Tracheal epithelial cell (primary cell): ENCODE results near the gene PRR12. TPM values are rescaled to one million over a fixed set of nuclear protein-coding genes. Genes with fewer than 3 reads are reported as not detected.

Experiments used
- total RNA-seq: library from RNA; depleted of rRNA; stranded (reverse); fragments of >200 nt; gene quantifications from 2 replicates; pipeline ENCODE4 v1.2.1, GENCODE V29; 2014

The PRR12 gene
- total RNA-seq = 0.96 and 2.1 TPM in 2 replicates

GRCh38 chr19:49590971-49591730 lies at the start of gene PRR12:
TSS of gene PRR12 (plus strand) at chr19:49591182. CDS start at chr19:49591655, 473 bp downstream.

DNA sequence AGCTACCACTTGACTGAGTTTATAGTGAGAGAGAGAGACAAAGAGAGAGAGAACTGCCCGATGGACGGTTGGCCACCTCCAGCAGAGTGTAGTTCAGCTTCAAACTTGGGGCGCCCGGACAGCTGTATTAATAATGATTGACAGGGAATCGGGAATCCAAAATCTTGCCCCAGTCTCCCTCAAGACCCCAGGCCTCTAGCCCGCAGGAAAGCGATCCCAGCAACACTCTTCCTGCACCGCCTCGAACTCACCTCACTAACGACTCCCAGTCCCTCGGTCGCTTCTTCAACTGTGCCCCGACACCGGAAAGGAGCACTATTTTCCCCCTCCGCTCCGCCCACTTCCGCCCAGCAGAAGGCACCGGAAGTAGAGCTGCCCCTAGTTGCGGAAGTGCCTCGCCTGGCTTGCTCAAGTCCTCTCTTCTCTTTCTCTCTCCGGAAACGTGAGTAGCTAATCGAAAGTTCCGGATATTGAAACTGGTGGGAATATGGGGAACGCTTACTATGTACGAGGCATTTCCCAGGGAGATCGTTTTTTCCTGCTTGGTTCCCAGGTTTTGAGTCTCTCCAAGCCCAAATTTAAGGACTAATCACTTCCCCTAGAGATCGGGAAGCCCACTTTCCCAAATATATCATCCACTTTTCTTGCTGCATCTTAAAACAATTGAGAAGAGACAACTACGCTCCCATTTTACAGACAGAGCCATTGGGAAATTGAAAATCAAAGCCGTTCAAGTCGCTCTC lies 10.5 kb upstream of the PRR12 start, which contains the start of gene NOSIP:
Gene NOSIP, minus strand, starts transcription at position 293 of the 743 bp plus-strand sequence. CDS start 19,865 bp downstream, outside the sequence.

GRCh38 chr19:49581007-49581508 lies 9.9 kb upstream of the PRR12 start, which contains the start of gene PRRG2:
TSS of gene PRRG2 (plus strand) at chr19:49581316. CDS start at chr19:49583220, 1,904 bp downstream.

GRCh38 chr19:49640113-49640898 lies 49.3 kb downstream of the PRR12 start, which contains the start of gene RRAS:
TSS of gene RRAS (minus strand) at chr19:49640143. CDS start at chr19:49640098, 45 bp downstream.

DNA sequence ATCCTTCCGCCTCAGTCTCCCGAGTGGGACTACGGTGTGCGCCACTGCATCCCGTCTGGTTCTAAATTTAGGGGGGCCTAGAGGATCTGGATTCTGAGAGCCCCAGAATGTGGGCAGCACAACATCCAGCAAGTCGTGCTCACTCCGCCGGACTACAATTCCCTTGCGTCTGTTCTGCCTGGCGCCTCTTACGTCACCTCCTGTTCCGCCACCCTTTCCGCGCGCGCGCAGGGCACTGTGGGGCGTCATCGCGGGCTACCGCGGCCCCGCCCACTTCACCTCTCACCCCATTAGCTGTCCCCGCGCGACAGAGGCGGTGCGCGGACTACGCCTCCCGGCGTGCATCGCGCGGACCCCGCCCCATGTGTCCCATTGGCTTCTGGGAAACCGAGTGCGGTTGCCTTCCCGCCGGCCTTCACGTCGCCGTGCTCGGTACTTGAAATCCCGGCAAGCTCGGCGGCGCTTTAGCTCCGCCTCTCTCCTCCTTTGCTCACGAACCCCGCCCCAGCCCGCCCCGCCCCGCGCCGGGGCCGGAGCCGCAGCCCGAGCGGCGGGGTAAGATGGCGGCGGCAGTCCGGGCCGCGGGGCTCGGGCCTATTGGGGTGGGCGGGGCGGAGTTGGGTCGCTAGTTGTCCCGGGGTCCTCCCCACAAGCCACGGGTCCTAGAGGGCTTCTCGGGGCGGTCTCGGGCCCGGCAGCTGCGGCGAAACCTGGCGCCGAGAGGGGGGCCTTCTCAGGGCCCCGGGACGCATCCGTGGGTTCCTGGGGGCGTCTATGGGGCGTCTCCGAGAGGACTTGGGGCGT lies 50.9 kb downstream of the PRR12 start, which contains the start of gene SCAF1:
Gene SCAF1, plus strand, starts transcription at position 522 of the 804 bp plus-strand sequence. CDS start 2,818 bp downstream, outside the sequence.

GRCh38 chr19:49665351-49666119 lies 74.6 kb downstream of the PRR12 start, which contains the start of the genes BCL2L12 and IRF3:
TSS of gene BCL2L12 (plus strand) at chr19:49665933. CDS start at chr19:49666693, 760 bp downstream.
TSS of gene IRF3 (minus strand) at chr19:49665857. CDS start at chr19:49664838, 1,019 bp downstream.

Other genes with a start within 250 kb of the PRR12 start
- 13.6 and 35.2 TPM in 2 replicates for gene TEAD2, start 228.8 kb upstream of the PRR12 start, total RNA-seq
- under 0.01 TPM in 1 of 2 replicates, not detected in the other for gene DKKL1, start 227.3 kb upstream of the PRR12 start, total RNA-seq
- not detected in 2 replicates for gene KASH5, start 202.9 kb upstream of the PRR12 start, total RNA-seq
- gene PTH2, start 167.7 kb upstream of the PRR12 start, total RNA-seq = not detected in 2 replicates
- not detected in 2 replicates for gene GFY, start 165.8 kb upstream of the PRR12 start, total RNA-seq
- not detected in 2 replicates for gene SLC17A7, start 149.7 kb upstream of the PRR12 start, total RNA-seq
- gene PIH1D1, start 139.4 kb upstream of the PRR12 start, total RNA-seq = 98.9 and 148 TPM in 2 replicates
- 23.7 and 48.0 TPM in 2 replicates for gene ALDH16A1, start 138.0 kb upstream of the PRR12 start, total RNA-seq
- gene FLT3LG, start 117.0 kb upstream of the PRR12 start, total RNA-seq = not detected in 2 replicates
- gene RPL13A, start 103.6 kb upstream of the PRR12 start, total RNA-seq = 6,353 and 8,609 TPM in 2 replicates
- 5,302 and 8,401 TPM in 2 replicates for gene RPS11, start 94.7 kb upstream of the PRR12 start, total RNA-seq
- gene FCGRT, start 78.5 kb upstream of the PRR12 start, total RNA-seq = 25.8 and 32.6 TPM in 2 replicates
- gene RCN3, start 63.2 kb upstream of the PRR12 start, total RNA-seq = 1.7 and 1.9 TPM in 2 replicates
- 63.5 and 88.0 TPM in 2 replicates for gene NOSIP, start 10.6 kb upstream of the PRR12 start, total RNA-seq
- 6.0 and 7.2 TPM in 2 replicates for gene PRRG2, start 9.9 kb upstream of the PRR12 start, total RNA-seq
- gene RRAS, start 49.0 kb downstream of the PRR12 start, total RNA-seq = 22.8 and 34.9 TPM in 2 replicates
- gene SCAF1, start 51.0 kb downstream of the PRR12 start, total RNA-seq = 14.2 and 16.4 TPM in 2 replicates
- gene IRF3, start 74.7 kb downstream of the PRR12 start, total RNA-seq = 98.1 and 111 TPM in 2 replicates
- 2.4 and 3.8 TPM in 2 replicates for gene BCL2L12, start 74.8 kb downstream of the PRR12 start, total RNA-seq
- 264 and 577 TPM in 2 replicates for gene PRMT1, start 86.1 kb downstream of the PRR12 start, total RNA-seq
- gene ADM5, start 98.4 kb downstream of the PRR12 start, total RNA-seq = 0.64 and 0.72 TPM in 2 replicates
- gene CPT1C, start 99.9 kb downstream of the PRR12 start, total RNA-seq = 1.4 and 1.9 TPM in 2 replicates
- gene TSKS, start 172.1 kb downstream of the PRR12 start, total RNA-seq = not detected in 2 replicates
- gene AP2A1, start 175.8 kb downstream of the PRR12 start, total RNA-seq = 39.2 and 39.5 TPM in 2 replicates
- gene FUZ, start 222.1 kb downstream of the PRR12 start, total RNA-seq = 8.5 and 22.9 TPM in 2 replicates
- gene MED25, start 227.1 kb downstream of the PRR12 start, total RNA-seq = 14.0 and 15.6 TPM in 2 replicates